ENCODE data around the gene PKP3. TPM values are rescaled to one million over a fixed set of nuclear protein-coding genes. Genes with fewer than 3 reads are reported as not detected.
"Not testable (repeated sequence)": the region's sequence is repeated elsewhere in the genome, so short reads cannot be mapped to it uniquely, and the experiment has no call there.

The PKP3 gene
- polyA plus RNA-seq, 1 donor (not counting 4 experiments of a cell fraction or from before 2014, with no cell fraction given) = 125 TPM

GRCh38 chr11:346529-346928, 47.5 kb upstream of the PKP3 start:
- no peaks in the 10 kb centered on the region for H4K20me1 ChIP-seq (ENCODE audit: control insufficient read depth, extremely low read depth, insufficient read depth, low read length)
- no peak overlapping the region for H2AFZ ChIP-seq (ENCODE audit: control insufficient read depth, low read length)
- FAIRE-seq (no peak), DNase-seq (ENCODE audit: low read depth, low spot score) (no peak)
- peaks cover 17% of the 10 kb centered on the region for H3K4me1 ChIP-seq (ENCODE audit: control insufficient read depth, extremely low read depth, insufficient read depth, low read length)
- no peaks in the 10 kb centered on the region for H3K79me2 ChIP-seq (ENCODE audit: control insufficient read depth, insufficient read depth, low read length)
- no peaks in the 10 kb centered on the region for H3K27me3 ChIP-seq (ENCODE audit: control insufficient read depth, extremely low read depth, insufficient read depth, low read length)
- H3K9ac ChIP-seq (ENCODE audit: control insufficient read depth, extremely low read depth, insufficient read depth, low read length) = no peak overlapping the region
- TF ChIP-seq CTCF (optimal IDR thresholded peaks at IDR 0.05 in 1 of 3, IDR thresholded peaks at IDR 0.05 in 1 of 3, conservative IDR thresholded peaks at IDR 0.05 in 1 of 3; ENCODE audit: extremely low read depth in 1 of 3, insufficient read depth in 2 of 3, low read length in 3 of 3) = no peak
- no peak for TF ChIP-seq EZH2 (IDR thresholded peaks at IDR 0.05; ENCODE audit: low read length)
- H3K4me3 ChIP-seq (ENCODE audit: control insufficient read depth in 2 of 3, extremely low read depth in 1 of 3, insufficient read depth in 2 of 3, low read depth in 1 of 3, low read length in 3 of 3) = no peak overlapping the region
- no peaks in the 10 kb centered on the region for H3K9me3 ChIP-seq (ENCODE audit: control insufficient read depth, low read depth, low read length)
- H3K36me3 ChIP-seq (ENCODE audit: control insufficient read depth in 2 of 2, extremely low read depth in 1 of 2, insufficient read depth in 2 of 2, low read length in 2 of 2) = no peaks in the 10 kb centered on the region
- dilution Hi-C loops (cut with MboI; ENCODE audit: extremely low pct_ligation_motif_present, low sequenced_read_pairs) = no loop called here
- no peaks in the 10 kb centered on the region for H3K9me1 ChIP-seq (ENCODE audit: control insufficient read depth, extremely low read depth, insufficient read depth, low read length)
- H3K4me2 ChIP-seq (ENCODE audit: control insufficient read depth, extremely low read depth, insufficient read depth, low read depth, low read length) = no peak overlapping the region
- no peak overlapping the region for H3K27ac ChIP-seq (ENCODE audit: control insufficient read depth, insufficient read depth, low read length)

GRCh38 chr11:349270-349954, 44.6 kb upstream of the PKP3 start:
- DNase-seq (ENCODE audit: low read depth, low spot score); dilution Hi-C loops (cut with MboI; ENCODE audit: extremely low pct_ligation_motif_present, low sequenced_read_pairs): not testable (repeated sequence)

GRCh38 chr11:350033-350722, 43.8 kb upstream of the PKP3 start:
- peak overlapping the region; percentile 90 for H2AFZ ChIP-seq (ENCODE audit: control insufficient read depth, low read length)
- peaks cover 19% of the 10 kb centered on the region for H3K4me1 ChIP-seq (ENCODE audit: control insufficient read depth, extremely low read depth, insufficient read depth, low read length)
- H3K9me1 ChIP-seq (ENCODE audit: control insufficient read depth, extremely low read depth, insufficient read depth, low read length); dilution Hi-C loops (cut with MboI; ENCODE audit: extremely low pct_ligation_motif_present, low sequenced_read_pairs); H3K27me3 ChIP-seq (ENCODE audit: control insufficient read depth, extremely low read depth, insufficient read depth, low read length); H3K9me3 ChIP-seq (ENCODE audit: control insufficient read depth, low read depth, low read length); H3K36me3 ChIP-seq (ENCODE audit: control insufficient read depth in 2 of 2, extremely low read depth in 1 of 2, insufficient read depth in 2 of 2, low read length in 2 of 2); H3K79me2 ChIP-seq (ENCODE audit: control insufficient read depth, insufficient read depth, low read length); DNase-seq (ENCODE audit: low read depth, low spot score); H4K20me1 ChIP-seq (ENCODE audit: control insufficient read depth, extremely low read depth, insufficient read depth, low read length); FAIRE-seq: not testable (repeated sequence)
- peak overlapping the region; percentile 48 for H3K27ac ChIP-seq (ENCODE audit: control insufficient read depth, insufficient read depth, low read length)
- peak overlapping the region; percentile 90 for H3K4me2 ChIP-seq (ENCODE audit: control insufficient read depth, extremely low read depth, insufficient read depth, low read depth, low read length)
- peak overlapping the region; percentile 63 for H3K9ac ChIP-seq (ENCODE audit: control insufficient read depth, extremely low read depth, insufficient read depth, low read length)
- peak overlapping the region in 2 of 3 experiments; percentile 15 to 53 for H3K4me3 ChIP-seq (ENCODE audit: control insufficient read depth in 2 of 3, extremely low read depth in 1 of 3, insufficient read depth in 2 of 3, low read depth in 1 of 3, low read length in 3 of 3)

More at GRCh38 chr11:349270-349954, 44.6 kb upstream of the PKP3 start:
- H3K4me1 ChIP-seq (ENCODE audit: control insufficient read depth, extremely low read depth, insufficient read depth, low read length) = peaks cover 17% of the 10 kb centered on the region
- not testable (repeated sequence) for H3K27me3 ChIP-seq (ENCODE audit: control insufficient read depth, extremely low read depth, insufficient read depth, low read length); H3K27ac ChIP-seq (ENCODE audit: control insufficient read depth, insufficient read depth, low read length); H4K20me1 ChIP-seq (ENCODE audit: control insufficient read depth, extremely low read depth, insufficient read depth, low read length); H3K4me2 ChIP-seq (ENCODE audit: control insufficient read depth, extremely low read depth, insufficient read depth, low read depth, low read length); H3K9me1 ChIP-seq (ENCODE audit: control insufficient read depth, extremely low read depth, insufficient read depth, low read length); H3K9ac ChIP-seq (ENCODE audit: control insufficient read depth, extremely low read depth, insufficient read depth, low read length); H3K36me3 ChIP-seq (ENCODE audit: control insufficient read depth in 2 of 2, extremely low read depth in 1 of 2, insufficient read depth in 2 of 2, low read length in 2 of 2); H3K4me3 ChIP-seq (ENCODE audit: control insufficient read depth in 2 of 3, extremely low read depth in 1 of 3, insufficient read depth in 2 of 3, low read depth in 1 of 3, low read length in 3 of 3); H3K9me3 ChIP-seq (ENCODE audit: control insufficient read depth, low read depth, low read length); H3K79me2 ChIP-seq (ENCODE audit: control insufficient read depth, insufficient read depth, low read length); H2AFZ ChIP-seq (ENCODE audit: control insufficient read depth, low read length); FAIRE-seq
